ENCODE data around the gene CLASP1.

Gene CLASP1

DNA sequence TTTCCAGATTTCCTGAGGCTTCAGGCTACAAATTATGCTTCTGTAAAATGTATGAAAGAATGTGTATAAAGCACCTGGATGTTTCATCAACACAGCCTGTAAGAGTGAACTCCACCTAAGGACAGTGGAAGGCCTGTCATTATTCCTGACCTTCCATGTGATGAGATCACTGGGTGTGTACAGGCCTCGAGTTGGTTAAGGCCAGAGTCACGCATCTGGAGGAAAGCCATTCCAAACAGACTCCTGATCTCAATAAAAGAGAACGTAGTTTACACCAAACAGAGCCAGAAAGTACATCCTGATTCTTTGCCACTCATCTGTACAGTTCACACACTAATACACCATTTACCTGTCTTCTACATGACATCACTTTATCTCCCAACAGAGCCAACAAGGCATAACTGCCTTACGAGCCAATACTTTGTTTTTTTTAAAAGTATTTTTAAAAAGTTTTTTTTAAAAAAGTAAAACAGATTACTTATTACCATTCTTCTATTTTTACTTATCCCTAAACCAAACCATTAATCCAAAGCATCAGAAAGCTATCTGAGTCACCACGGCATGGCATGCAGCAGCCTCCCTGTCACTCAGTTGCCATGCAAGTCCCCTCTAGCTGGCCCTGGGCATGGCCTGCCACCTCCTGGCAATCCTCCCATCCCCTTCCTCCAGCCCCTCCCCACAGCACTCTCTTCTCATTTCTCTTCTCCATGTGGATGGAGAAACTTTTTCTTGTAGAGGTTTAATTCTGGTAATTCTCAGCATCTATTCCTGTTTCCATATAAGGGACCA is 285.4 kb downstream of the CLASP1 start:
- TF ChIP-seq, protein P1, sequence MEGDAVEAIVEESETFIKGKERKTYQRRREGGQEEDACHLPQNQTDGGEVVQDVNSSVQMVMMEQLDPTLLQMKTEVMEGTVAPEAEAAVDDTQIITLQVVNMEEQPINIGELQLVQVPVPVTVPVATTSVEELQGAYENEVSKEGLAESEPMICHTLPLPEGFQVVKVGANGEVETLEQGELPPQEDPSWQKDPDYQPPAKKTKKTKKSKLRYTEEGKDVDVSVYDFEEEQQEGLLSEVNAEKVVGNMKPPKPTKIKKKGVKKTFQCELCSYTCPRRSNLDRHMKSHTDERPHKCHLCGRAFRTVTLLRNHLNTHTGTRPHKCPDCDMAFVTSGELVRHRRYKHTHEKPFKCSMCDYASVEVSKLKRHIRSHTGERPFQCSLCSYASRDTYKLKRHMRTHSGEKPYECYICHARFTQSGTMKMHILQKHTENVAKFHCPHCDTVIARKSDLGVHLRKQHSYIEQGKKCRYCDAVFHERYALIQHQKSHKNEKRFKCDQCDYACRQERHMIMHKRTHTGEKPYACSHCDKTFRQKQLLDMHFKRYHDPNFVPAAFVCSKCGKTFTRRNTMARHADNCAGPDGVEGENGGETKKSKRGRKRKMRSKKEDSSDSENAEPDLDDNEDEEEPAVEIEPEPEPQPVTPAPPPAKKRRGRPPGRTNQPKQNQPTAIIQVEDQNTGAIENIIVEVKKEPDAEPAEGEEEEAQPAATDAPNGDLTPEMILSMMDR (conservative IDR thresholded peaks at IDR 0.05; ENCODE audit: low read depth, low read length) = no peak
- H3K4me1 ChIP-seq (ENCODE audit: low read depth, poor library complexity, severe bottlenecking) = no peaks in the 10 kb centered on the region

DNA sequence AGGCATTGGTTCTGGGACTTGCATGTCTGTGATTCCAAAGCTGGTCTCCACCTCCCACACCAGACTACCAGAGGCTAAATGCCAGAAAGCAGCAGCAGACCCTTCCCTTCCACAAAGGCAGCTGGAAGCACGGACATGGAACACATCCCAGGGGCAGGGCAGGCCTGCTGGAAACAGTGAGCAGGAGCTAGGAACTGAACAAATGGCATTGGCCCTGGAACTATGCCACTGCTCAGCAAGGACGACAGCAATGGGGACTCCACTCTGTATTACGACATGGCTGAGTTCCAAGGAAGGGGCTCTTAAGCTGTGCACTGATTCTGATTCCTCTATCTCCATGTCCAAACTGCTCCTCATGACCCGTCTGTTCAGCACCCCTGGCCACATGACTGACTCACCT is 286.5 kb downstream of the CLASP1 start:
- TF ChIP-seq, protein P1 (conservative IDR thresholded peaks at IDR 0.05; ENCODE audit: low read depth, low read length) = no peak
- Histone ChIP-seq H4K20me1 (ENCODE audit: insufficient read depth) (no peaks in the 10 kb centered on the region), H3K4me3 (IDR thresholded peaks at IDR 0.05; ENCODE audit: insufficient read depth, low read depth, low read length) (no peak overlapping the region), H3K4me2 (no peak overlapping the region), H3K9ac (no peak overlapping the region), H3K36me3 (ENCODE audit: insufficient read depth) (no peaks in the 10 kb centered on the region), H3K27ac (no peak overlapping the region), H3K27me3 (ENCODE audit: insufficient read depth, low read depth) (no peaks in the 10 kb centered on the region), H3K79me2 (ENCODE audit: insufficient read depth, low read depth) (no peaks in the 10 kb centered on the region), H2AFZ (ENCODE audit: low read depth) (no peak overlapping the region), H3K4me1 (ENCODE audit: low read depth, poor library complexity, severe bottlenecking) (no peaks in the 10 kb centered on the region)

More for the DNA sequence above, 285.4 kb downstream of the CLASP1 start:
- Histone ChIP-seq H3K36me3 (ENCODE audit: insufficient read depth) (no peaks in the 10 kb centered on the region), H3K79me2 (ENCODE audit: insufficient read depth, low read depth) (no peaks in the 10 kb centered on the region), H3K27ac (no peak overlapping the region), H3K9ac (no peak overlapping the region), H3K4me2 (no peak overlapping the region), H3K4me3 (IDR thresholded peaks at IDR 0.05; ENCODE audit: insufficient read depth, low read depth, low read length) (no peak overlapping the region), H4K20me1 (ENCODE audit: insufficient read depth) (no peaks in the 10 kb centered on the region), H2AFZ (ENCODE audit: low read depth) (no peak overlapping the region), H3K27me3 (ENCODE audit: insufficient read depth, low read depth) (no peaks in the 10 kb centered on the region)

- H3K4me2 ChIP-seq = no peak overlapping the region
- no peak overlapping the region for H3K9ac ChIP-seq
- H3K36me3 ChIP-seq (ENCODE audit: insufficient read depth) = no peaks in the 10 kb centered on the region
- H3K4me1 ChIP-seq (ENCODE audit: low read depth, poor library complexity, severe bottlenecking) = no peaks in the 10 kb centered on the region
- TF ChIP-seq, protein P1 (conservative IDR thresholded peaks at IDR 0.05; ENCODE audit: low read depth, low read length) = no peak
- H3K4me3 ChIP-seq (IDR thresholded peaks at IDR 0.05; ENCODE audit: insufficient read depth, low read depth, low read length) = no peak overlapping the region
- H3K27me3 ChIP-seq (ENCODE audit: insufficient read depth, low read depth) = no peaks in the 10 kb centered on the region
- no peak overlapping the region for H2AFZ ChIP-seq (ENCODE audit: low read depth)
- no peaks in the 10 kb centered on the region for H4K20me1 ChIP-seq (ENCODE audit: insufficient read depth)
- no peak overlapping the region for H3K27ac ChIP-seq
- no peaks in the 10 kb centered on the region for H3K79me2 ChIP-seq (ENCODE audit: insufficient read depth, low read depth)
These were observed 287.0 kb downstream of the CLASP1 start for GRCh38 chr2:121362226-121362625.

GRCh38 chr2:121360566-121361300 is 288.5 kb downstream of the CLASP1 start:
- Histone ChIP-seq H3K4me2 (no peak overlapping the region), H3K27ac (no peak overlapping the region), H3K9ac (no peak overlapping the region), H2AFZ (ENCODE audit: low read depth) (no peak overlapping the region), H3K4me1 (ENCODE audit: low read depth, poor library complexity, severe bottlenecking) (no peaks in the 10 kb centered on the region), H4K20me1 (ENCODE audit: insufficient read depth) (no peaks in the 10 kb centered on the region), H3K27me3 (ENCODE audit: insufficient read depth, low read depth) (no peaks in the 10 kb centered on the region), H3K4me3 (IDR thresholded peaks at IDR 0.05; ENCODE audit: insufficient read depth, low read depth, low read length) (no peak overlapping the region), H3K36me3 (ENCODE audit: insufficient read depth) (no peaks in the 10 kb centered on the region), H3K79me2 (ENCODE audit: insufficient read depth, low read depth) (no peaks in the 10 kb centered on the region)
- TF ChIP-seq, protein P1 (conservative IDR thresholded peaks at IDR 0.05; ENCODE audit: low read depth, low read length) = no peak

Data from KMS-11 (cell line).